Measurements from ENCODE around the gene PRELID3B.
A peak's percentile ranks its signal among the peaks of the same experiment; 100 is the strongest.
"Not testable (repeated sequence)": the region's sequence is repeated elsewhere in the genome, so short reads cannot be mapped to it uniquely, and the experiment has no call there.

The PRELID3B gene

DNA sequence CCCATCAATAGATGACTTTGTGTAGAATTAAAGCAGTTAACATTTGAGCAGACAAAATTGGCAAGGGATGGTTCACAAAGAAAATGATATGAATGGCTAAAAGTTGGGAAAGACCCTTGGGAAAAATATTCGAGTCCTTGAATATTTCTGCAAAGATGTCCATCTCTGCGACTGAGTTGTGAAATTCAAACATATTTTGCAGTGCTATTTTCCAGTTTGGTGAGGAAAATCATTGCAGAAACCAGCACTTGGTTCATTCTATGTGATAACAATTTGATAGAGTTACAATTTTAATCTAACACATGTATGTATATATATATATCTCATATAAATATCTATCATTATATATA, 6.1 kb upstream of the PRELID3B start:
- DNase-seq (ENCODE audit: low read depth): no peak

GRCh38 chr20:59047938-59048680, 5.5 kb upstream of the PRELID3B start:
- no peak for DNase-seq (ENCODE audit: low read depth)

DNA sequence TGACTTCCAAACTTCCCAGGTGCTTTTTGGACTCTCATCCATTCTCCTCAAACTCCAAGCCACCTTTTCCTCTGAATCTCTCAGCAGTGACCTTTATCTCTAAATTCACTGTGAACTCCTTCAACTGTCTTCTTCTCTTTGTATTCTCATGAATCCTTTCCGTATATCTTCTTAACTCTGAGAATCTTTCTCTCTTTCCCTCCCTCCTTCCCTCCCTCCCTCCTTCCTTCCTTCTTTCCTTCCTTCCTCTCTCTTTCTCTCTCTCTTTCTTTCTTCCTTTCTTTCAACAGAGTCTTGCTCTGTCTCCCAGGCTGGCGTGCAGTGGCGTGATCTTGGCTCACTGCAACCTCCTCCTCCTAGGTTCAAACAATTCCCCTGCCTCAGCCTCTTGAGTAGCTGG, 4.3 kb upstream of the PRELID3B start:
- DNase-seq (ENCODE audit: low read depth): no peak

- no peak for DNase-seq (ENCODE audit: low read depth)
Observed at GRCh38 chr20:59044796-59045195, 2.2 kb upstream of the PRELID3B start.

DNA sequence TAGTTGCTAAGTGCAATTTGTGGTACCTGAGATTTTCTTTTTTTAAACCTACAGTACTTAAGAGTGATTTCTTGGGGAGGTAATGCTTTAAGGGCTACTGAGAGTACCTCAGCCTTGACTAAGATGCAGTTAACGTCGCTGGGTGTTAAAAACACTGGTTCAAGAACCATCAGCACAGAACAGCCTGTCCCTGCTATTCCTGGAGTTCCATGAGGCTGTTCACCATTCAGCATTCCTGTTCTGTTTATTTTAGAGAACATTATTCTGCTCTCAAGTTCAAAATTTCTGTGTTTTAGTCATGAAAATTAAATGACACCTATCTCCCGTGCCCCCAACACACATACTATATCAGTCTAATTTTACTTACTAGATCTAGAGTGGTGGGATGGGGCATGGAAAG, 1.7 kb upstream of the PRELID3B start:
- DNase-seq (ENCODE audit: low read depth): no peak

- DNase-seq (ENCODE audit: low read depth): no peak
Observed at GRCh38 chr20:59043698-59044097, 1.1 kb upstream of the PRELID3B start.

DNA sequence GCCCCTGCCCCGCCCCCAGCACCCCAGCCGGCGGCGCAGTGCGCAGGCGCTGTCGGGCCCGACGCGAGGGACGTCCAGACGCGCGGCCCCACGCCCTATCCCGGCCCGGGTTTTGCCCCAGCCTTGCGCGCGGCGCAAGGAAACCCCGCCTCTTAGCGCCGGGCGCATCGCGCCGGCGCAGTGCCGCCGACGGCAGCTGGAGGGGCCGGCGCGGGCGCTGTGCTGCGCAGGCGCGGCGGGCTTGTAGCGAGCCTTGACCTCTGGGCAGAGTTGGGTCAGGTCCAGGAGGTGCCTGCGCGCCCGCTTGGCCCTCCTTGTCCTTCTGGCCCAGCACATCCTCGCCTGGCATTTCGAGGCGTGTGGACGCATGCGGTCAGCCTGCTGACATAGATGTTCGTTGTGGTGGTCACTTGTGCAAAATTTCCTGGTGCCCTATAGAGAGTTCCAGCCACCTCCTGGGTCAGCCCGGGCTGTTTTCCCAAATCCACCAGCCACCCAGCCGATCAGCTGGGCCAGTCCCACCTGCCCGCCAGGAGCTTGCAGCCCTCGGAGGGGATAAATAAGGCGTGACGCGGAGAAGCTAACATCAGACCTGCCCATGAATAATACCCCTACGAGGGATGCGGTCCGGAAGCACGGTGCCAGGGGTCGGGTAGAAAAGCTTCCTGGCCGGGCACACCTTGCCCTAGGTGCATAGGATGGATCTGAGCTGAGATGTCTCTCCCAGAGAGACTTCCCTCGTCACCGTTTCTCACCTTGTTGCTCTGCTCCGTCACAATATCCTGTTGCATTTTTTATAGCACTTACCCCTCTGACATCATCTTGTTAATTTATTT, 428 bp upstream of the PRELID3B start:
- peak; percentile 94 for DNase-seq (ENCODE audit: low read depth)

DNA sequence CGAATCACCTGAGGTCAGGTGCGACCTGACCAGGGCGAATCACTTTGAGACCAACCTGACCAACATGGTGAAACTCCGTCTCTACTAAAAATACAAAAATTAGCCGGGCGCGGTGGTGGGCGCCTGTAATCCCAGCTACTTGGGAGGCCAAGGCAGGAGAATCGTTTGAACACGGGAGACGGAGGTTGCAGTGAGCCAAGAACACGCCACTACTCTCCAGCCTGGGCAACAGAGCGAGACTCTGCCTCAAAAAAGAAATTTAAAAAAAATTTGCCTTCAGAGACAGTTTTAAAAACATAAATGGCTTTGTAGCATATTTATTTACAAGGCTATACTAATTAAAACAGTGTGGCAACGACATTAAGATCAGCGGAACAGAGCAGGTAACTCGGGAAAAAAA, 1.1 kb downstream of the PRELID3B start:
- DNase-seq (ENCODE audit: low read depth): not testable (repeated sequence)

DNA sequence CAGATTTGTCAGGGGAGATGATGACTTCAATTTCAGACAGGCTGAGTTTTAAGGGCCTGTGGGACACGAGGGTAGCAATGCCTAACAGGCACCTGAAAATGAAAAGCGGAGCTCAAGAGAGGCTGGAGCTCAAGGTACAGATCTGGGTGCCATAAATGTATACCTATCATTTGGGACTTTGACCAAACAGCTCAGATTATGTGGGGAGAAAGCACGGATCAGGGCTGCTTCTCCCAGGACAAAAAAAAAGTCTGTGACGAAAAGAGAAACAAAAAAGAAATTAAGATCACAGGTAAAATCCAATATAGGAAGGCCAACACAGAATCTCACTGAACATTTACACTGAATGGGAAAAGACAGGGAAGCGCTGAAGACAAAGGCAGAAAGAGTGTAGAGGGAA, 1.9 kb downstream of the PRELID3B start:
- DNase-seq (ENCODE audit: low read depth): no peak

GRCh38 chr20:59039233-59039632, 3.4 kb downstream of the PRELID3B start:
- no peak for DNase-seq (ENCODE audit: low read depth)

DNA sequence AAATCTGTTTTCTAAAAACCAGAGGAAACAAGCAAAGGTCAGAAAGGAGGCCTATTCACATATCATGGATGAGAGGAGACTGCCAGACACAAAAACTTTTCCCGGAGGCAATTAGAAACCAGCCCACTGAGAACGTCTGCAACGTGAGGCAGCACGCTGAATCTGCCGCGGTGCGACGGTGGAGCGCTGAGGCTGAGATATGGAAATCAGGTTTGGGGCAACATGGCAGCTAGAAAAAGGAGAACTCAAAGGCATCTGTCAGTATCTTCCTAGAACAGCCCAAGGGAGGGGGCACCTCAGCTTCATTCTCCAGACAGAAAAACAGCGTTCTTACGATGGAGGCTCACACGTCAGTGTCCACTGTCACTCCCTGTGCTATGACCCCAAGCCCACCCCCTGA, 5.2 kb downstream of the PRELID3B start:
- no peak for DNase-seq (ENCODE audit: low read depth)

DNA sequence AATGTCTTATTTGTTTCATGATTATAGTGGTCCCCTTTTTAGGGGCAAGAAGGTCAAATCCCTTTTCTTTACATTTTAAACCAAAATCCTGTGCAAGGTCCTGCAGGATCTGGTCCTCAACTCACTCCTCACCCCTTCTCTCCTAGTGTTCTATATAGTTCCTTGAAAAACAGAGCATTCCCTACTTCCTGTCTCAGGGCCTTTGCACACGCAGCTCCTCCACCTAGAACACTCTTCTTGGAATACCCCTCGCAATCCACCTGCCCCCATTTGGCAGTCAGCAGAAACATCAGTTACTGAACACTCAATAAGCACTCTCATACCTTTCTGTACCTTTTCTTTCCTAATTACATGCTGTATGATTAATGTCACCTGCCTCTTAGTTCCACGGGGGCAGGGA, 7.2 kb downstream of the PRELID3B start:
- DNase-seq (ENCODE audit: low read depth): no peak

GRCh38 chr20:59033616-59034165, 8.9 kb downstream of the PRELID3B start:
- DNase-seq (ENCODE audit: low read depth): no peak

DNA sequence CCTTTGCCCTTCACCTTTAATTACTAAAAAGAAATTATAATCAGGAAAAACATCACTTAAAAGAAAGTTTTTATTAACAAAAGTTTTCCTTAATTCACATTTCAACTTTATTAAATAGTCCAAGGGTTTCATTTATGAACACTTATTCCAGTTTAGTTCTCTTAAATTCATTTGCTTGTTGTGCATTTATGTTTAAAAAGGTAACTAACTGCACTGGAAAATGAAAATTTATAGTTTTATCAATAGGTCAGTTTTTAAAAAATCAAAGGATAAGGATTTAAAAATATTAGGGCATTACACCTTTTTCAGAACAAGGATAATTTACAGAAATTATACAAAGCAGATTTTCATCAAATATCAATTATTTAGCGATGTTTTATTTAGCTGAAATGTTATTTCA, 9.5 kb downstream of the PRELID3B start:
- no peak for DNase-seq (ENCODE audit: low read depth)

- no peak for DNase-seq (ENCODE audit: low read depth)
Observed at GRCh38 chr20:59032713-59033059, 9.9 kb downstream of the PRELID3B start.

DNA sequence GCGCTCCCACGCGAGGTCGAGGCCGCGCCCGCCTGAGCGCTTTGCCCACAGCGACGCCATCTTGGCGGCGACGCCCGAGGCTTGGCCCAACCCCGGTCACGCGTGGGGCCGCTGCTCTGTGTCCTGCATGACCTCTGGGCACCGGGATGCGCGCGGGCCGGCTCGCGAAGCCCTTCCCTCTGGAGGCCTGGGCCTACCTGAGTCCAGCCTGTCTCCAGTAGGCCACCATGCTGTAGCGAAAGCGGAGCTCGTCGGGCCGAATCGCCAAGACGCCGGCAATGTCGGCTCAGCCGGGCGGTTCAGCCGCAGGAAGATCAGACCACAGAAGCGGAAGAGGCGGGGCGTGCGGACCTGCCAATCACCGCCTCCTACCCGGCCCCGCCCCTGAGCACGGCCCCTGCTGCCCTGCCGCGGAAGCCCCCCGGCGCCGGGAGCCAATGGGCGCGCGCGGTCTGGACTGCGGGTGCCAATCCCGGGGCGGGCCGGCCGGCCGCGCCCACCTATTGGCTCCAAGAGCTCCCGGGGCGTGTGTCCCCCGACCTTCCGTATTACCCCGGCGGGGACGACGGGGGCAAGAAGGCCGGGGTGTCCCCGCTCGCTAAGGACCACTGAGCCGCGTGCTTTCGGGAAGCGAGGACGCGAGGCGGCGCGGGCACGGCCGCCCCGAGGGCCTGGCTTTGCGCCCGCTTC, 10.4 kb downstream of the PRELID3B start, which contains the start of gene ATP5F1E:
Gene ATP5F1E, minus strand, starts transcription at position 313 of the 690 bp plus-strand sequence. Its CDS starts 84 bp downstream, at position 229.
- DNase-seq (ENCODE audit: low read depth): peak; percentile 97

- DNase-seq (ENCODE audit: low read depth): no peak
Observed at GRCh38 chr20:59031564-59032022, 11.0 kb downstream of the PRELID3B start.

- no peak for DNase-seq (ENCODE audit: low read depth)
Observed at GRCh38 chr20:59030911-59031563, 11.5 kb downstream of the PRELID3B start.

DNA sequence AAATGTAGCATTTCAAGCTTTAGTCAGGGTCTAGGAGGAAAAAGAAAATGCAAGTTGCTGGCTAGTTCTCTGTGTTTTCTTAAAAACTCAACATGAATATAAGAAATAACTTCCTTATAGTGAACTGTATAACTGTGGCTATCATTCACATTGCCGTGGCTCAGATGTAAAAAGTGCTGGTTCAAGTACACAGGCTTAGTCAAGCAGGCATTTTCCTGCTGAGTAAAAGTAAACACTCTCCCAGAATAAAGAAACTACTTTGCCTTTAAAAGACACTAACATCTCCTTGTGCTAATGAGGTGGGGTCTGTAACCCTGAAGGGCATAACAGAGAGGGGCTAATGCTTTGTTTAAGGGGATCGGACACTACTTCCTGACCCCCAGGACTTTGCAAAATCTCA, 13.8 kb downstream of the PRELID3B start:
- no peak for DNase-seq (ENCODE audit: low read depth)

GRCh38 chr20:59027741-59028320, 14.8 kb downstream of the PRELID3B start:
- DNase-seq (ENCODE audit: low read depth): no peak

DNA sequence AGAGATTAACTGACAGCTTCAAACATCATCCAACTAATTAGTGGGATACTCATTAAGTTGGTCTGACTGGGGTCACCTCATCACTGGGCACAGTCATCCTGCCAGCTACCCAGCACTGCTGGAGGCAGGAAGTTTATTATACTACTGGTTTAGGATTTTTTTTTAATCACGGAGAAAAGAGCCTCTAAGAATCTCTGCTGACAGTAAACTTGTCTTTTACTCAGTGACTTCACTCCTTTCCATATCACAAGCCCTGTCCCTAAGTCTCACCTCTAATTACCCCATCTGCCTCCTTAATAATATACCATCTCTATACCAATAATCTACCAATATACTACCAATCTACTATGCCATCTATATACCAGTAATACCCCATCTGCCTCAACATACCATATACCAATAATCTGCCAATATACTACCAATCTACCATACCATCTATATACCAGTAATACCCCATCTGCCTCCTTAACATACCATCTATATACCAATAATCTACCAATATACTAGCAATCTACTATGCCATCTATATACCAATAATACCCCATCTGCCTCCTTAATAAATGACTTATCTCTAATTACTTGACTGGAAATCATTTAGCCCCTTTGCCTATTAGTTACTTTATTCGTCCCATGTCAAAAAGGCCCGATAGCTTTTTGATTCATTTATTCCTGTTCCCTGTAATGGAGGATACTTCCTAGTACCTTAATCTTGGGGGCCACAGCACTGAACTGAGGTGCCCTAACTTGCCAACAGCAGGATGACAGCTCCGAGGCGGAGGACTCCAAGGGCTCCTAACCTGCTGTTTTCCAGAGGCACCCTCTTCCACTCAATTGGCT, 15.5 kb downstream of the PRELID3B start:
- no peak for DNase-seq (ENCODE audit: low read depth)
